Astrocyte of the spinal cord (primary cell): ENCODE data around the gene PRKAG2.
A peak's percentile ranks its signal among the peaks of the same experiment; 100 is the strongest.

Source experiments
- DNase-seq: peaks from one replicate; pipeline ENCODE4 v3.0.0; 2011; ENCODE audit warnings: low read depth, low spot score
- H3K4me3 ChIP-seq: 2 replicates; pipeline ENCODE4 v1.5.1; 2011; ENCODE audit warnings: low read depth, mild to moderate bottlenecking, low read length, moderate library complexity
- in situ Hi-C: cut with HindIII; loops from 2 replicates; pipeline ENCODE4 v1.10.0; 2017; ENCODE audit warnings: low sequenced_read_pairs
- TF ChIP-seq, protein P1 (sequence below): IDR thresholded peaks from 2 replicates; pipeline ENCODE4 v1.5.1; 2012; ENCODE audit warnings: low read depth, mild to moderate bottlenecking, low read length, inconsistent platforms

PRKAG2 gene

DNA sequence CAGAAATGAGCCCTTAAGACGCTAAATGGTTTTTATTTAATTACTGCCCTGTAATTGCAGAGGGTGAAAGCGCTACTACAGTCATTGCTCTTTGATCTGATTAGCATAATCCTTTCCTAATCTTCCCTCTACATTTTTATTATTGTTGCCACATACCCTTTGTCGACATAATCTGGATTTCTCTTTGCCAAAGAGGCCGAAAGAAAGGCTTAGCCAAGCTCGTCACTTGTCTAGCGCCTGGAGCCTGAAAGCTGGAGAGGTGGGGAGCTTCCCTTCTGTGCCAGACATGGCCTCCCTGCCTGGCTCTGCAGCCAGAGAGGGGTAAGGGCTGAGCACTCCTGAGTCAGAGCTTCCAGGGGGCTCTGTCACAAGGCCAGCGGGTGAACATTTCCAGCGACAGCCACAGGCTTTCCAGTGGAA, 145.9 kb downstream of the PRKAG2 start:
- in situ Hi-C loops, result no loop called here
- DNase-seq, result no peak
- TF ChIP-seq, protein P1, sequence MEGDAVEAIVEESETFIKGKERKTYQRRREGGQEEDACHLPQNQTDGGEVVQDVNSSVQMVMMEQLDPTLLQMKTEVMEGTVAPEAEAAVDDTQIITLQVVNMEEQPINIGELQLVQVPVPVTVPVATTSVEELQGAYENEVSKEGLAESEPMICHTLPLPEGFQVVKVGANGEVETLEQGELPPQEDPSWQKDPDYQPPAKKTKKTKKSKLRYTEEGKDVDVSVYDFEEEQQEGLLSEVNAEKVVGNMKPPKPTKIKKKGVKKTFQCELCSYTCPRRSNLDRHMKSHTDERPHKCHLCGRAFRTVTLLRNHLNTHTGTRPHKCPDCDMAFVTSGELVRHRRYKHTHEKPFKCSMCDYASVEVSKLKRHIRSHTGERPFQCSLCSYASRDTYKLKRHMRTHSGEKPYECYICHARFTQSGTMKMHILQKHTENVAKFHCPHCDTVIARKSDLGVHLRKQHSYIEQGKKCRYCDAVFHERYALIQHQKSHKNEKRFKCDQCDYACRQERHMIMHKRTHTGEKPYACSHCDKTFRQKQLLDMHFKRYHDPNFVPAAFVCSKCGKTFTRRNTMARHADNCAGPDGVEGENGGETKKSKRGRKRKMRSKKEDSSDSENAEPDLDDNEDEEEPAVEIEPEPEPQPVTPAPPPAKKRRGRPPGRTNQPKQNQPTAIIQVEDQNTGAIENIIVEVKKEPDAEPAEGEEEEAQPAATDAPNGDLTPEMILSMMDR, result no peak
- no peak overlapping the region for H3K4me3 ChIP-seq

DNA sequence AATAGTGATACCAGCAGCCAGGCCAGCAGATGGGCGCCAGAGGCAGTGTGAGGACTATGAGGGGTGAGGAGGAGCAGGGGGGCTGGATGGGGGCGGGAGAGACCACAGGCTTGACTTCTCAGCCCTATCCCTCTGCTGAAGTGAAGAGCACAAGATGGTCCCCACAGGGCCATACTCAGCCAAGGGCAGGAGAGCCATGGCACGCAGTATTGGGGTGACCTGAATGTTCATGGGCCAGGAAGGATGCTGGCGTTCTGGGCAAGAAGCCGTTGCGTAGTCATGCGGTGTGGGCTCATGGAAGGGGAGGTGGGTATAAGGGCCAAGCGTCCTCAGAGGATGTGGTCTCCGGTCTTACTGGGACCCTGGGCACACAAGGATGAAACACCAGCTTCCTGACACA, 146.3 kb downstream of the PRKAG2 start:
- in situ Hi-C loops, result no loop called here
- no peak overlapping the region for H3K4me3 ChIP-seq
- TF ChIP-seq, protein P1, result no peak
- no peak for DNase-seq

DNA sequence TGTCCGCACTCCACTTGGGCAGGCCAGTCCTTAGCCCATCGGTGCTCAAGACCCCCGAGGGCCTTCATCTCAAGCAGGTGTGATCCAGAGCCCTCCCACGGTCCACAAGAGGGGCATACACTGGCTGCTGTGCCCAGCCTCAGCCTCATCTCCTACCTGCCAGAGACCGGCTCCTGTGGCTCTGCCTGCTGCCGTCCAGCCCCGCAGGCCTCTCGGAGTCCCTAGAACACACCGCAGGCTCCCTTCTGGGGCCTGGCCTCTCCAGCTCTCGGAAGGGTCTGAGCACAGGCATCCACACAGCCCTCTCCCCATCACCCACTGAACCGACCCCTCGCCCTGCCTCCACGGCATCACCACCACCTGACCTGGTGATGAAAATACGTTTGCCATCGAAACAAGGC, 147.4 kb downstream of the PRKAG2 start:
- TF ChIP-seq, protein P1, result no peak
- DNase-seq, result no peak
- H3K4me3 ChIP-seq, result no peak overlapping the region
- in situ Hi-C loops, result no loop called here

DNA sequence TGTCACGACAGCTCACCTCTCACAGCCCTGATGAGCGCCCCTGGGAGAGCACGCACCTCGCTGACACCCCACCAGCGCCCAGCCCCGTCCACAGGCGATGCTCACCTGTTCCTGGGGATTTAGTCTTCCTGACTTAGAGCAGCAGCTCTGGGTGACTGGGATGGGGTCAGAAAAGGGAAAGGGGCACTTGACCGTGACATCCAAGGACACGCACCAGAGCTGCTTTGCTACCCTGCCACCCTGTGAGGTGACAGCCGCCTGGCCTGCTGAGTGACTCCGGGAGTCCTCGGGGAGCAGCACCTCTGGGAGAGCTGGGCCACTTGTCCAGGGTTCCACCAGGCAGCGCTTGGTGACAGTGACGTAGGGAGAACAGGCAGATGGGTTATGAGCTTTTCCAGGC, 148.2 kb downstream of the PRKAG2 start:
- no peak for DNase-seq
- TF ChIP-seq, protein P1, result no peak
- H3K4me3 ChIP-seq, result no peak overlapping the region
- in situ Hi-C loops, result no loop called here

DNA sequence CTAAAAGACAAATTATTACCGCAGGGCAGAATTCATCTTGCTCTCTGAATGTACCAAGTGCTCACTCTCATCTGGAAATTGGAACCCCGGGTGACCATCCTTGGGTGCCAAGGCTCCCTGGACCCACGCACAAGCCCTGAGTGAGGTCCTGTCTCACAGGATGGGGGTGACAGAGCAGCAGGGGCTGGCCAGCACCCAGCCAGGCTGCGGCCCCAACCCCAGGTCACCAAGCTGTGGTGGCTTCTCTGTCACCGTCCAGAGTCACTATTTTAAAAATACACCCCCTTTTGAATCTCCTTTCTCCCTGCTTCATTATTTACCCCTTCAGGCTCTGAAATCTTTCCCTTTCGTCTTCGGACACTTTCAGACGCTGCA, 148.6 kb downstream of the PRKAG2 start:
- DNase-seq, result no peak
- TF ChIP-seq, protein P1, result no peak
- in situ Hi-C loops, result no loop called here
- H3K4me3 ChIP-seq, result no peak overlapping the region

DNA sequence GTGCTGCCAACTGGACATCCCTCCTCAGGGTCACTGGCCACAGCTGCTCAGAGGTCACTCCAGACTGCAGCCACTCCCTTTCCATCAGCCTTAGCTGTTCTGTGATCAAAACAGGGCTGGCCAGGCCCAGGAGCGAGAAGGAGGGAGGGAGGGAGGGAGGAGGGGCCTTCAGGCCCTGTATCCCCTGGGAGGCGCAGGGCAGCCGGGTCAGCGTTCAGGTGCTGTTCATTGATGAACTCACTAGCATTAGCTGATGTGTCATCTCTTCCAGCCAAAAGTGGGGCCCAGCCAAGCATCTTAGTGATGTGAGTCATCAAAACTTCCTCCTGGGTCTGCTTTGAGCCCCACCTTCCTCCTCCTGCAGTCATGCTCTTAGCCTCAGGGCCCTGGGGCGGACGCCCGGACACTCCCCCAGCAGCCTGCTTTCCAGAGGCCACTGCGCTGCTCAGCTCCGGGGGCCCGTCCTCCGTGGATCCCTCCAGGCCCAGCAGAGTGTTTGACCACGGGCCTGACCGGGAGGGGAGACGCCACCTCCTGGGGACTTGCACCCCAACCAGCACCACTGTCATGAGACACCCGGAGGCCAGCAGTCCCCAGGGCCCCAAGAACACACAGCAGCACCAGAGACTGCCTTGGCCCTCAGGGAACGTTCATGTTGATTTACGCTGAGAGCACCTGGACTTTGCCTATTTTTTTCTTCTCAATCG, 149.2 kb downstream of the PRKAG2 start:
- TF ChIP-seq, protein P1, result peak; percentile 9
- in situ Hi-C loops, result no loop called here
- DNase-seq, result peak; percentile 94
- no peak overlapping the region for H3K4me3 ChIP-seq
